ENCODE data around the gene CHCHD4.

The CHCHD4 gene

DNA sequence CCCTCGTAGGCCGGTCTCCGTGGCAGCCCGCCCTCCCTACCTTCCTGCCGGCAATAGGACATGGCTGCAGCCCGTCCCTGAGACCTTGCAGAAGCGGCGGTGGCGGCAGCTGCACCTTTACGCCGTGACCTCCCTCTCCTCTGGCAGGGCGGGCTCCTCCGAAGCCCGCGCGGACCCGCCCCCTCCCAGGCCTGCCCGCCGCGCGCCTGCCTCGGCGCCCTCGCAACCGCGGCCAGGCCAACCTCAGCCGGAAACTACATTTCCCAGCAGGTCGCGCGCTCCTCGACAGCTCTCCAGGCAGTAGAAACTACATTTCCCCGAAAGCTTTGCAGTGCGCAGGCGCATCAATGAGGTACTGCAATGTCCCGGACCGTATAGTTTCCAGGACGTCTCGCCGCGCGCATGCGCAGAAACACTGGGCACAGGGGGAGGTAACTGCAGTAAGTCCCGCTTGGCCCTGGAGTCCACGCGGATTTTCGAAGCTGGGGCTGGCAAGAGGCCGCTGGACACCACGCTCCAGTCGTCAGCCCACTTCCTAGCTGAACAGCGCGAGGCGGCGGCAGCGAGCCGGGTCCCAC lies at the start of gene CHCHD4, which contains the start of gene TMEM43:
TSS of gene CHCHD4 (minus strand) at position 256 of the 578 bp plus-strand sequence. CDS start at position 62, 194 bp downstream.
TSS of gene TMEM43 (plus strand) at position 438 of the 578 bp plus-strand sequence. CDS start 142 bp downstream, outside the sequence.
- peak; percentile 96 to 99 for DNase-seq (ENCODE audit: low read depth in 2 of 2)

DNA sequence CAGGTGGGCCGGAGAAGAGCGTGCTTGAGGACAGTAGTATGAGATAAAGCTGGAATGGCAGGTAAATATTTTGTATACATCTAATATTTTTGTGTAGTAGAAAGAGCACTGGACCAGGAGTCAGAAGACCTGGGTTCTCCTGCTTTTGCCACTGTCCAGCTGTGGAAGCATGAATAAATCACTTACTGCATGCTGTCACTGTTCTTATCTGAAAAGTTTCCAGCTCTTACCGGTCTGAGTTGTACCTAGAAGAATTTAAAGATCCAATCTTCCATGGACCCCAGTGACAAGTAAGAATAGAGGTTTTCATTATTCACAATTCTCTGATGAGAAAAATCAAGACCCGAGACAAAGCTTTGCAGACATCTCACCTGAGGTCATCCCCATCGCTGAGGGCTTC lies 47.8 kb upstream of the CHCHD4 start:
- DNase-seq (ENCODE audit: low read depth in 2 of 2), result no peak

DNA sequence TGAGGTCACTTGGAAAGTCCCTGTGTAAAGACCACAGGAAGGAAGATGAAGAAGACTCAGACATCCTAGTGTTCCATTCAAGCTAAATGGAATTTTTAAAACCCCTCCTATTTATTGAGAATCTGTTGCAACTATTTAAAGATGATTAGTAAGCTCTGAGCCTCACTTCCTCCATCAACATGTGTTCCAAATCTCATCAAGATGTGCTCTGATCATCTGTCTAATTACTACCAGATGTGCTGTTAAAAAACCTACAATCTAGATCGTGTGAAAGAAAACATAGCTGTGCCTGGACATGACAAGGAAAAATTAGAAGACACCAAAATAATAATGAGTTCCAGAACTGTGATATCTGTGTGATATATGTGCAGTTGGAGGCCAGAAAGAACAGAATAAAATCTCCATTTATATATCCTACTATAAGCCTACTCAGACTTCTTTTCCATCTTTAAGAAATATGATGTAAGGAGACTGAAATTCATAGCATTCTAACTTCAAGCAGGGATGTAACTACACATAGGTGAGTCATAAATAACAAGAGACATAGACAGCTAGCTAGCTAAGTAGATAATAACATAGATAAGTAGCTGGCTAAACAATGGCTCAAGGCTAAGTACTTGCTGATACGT lies 46.0 kb upstream of the CHCHD4 start:
- no peak for DNase-seq (ENCODE audit: low read depth in 2 of 2)

DNA sequence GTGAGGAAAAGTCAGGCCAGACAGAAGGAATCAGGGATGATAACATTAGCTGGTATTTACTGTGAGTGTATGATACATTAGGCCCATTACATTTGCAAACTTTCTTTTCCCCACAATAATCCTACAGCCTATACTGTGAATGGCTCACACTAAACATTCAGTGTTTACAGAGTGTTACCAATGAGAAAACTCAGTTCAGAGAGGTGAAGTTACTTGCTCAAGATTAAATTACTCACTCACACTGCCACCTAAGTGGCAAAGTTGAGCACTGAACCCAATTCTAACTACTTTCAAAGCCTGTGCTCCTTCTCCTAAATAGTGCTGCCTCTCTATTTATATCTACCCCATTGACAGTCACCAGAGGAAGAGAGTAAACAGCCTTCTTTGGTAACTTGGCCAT lies 45.2 kb upstream of the CHCHD4 start:
- DNase-seq (ENCODE audit: low read depth in 2 of 2), result no peak

DNA sequence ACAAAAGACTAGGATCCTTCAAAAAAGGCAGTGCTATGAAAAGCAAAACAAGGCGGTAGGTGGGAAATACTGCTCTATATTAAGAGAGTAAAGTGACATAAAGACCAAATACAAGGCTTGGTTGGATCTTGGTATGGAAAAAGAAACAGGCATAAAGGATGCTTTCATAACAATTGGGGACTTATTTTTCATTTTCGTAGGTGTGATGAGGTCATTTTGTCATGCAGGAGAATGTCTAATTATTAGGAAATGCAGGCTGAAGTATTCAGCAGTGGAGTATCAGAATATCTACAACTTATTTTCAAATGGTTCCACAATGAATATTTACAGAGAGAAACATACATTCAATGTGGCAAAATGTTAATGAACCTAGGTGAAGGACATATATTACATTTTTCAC lies 44.8 kb upstream of the CHCHD4 start:
- no peak for DNase-seq (ENCODE audit: low read depth in 2 of 2)

DNA sequence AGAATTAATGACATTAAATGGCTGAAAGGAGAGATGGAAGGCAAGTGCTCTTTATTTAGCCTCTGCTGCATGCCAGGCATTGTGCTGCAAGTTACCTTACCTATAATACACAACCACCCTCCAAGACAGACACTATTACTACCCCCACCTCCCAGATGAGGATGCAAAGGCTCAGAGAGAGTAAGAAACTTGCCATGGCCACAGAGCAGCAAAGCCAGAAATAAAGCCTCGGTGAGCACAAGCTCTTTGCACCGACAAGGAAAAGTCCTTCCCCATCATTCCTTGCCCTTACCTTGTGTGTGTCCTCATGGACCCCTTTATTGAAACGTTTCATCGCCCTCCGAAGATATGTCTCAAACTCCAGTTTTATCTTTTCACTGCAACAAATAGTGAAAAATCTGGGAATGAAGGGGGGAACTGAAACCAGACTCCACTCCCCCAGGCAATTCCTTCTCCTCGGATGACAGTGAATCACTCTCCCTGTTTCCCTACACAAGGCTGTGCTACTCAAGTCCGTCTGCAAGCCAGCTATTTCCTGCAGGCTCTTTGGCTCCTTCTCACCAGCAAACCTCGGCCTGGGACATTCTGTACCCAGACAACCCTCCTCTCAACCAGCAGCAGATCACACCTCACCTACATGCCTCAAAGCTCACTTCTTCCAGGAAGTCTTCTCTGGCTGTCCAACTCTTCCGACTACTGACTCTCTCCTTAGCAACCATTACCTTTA lies 42.4 kb upstream of the CHCHD4 start:
- no peak for DNase-seq (ENCODE audit: low read depth in 2 of 2)

DNA sequence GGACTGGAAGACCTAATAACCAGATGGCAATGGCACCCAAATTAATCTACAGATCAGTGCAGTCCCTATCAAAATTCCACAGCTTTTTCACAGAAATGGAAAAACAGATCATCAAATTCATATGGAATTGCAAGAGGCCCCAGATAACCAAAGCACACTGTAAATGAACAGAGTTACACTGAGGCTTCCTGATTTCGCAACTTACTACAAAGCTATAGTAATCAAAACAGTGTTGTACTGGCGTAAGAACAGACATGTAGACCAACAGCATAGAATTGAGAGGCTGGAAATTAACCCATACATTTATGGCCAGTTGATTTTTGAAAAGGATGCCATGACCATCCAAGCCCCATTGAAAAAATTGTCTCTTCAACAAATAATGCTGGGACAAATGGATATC lies 37.5 kb upstream of the CHCHD4 start:
- no peak for DNase-seq (ENCODE audit: low read depth in 2 of 2)

DNA sequence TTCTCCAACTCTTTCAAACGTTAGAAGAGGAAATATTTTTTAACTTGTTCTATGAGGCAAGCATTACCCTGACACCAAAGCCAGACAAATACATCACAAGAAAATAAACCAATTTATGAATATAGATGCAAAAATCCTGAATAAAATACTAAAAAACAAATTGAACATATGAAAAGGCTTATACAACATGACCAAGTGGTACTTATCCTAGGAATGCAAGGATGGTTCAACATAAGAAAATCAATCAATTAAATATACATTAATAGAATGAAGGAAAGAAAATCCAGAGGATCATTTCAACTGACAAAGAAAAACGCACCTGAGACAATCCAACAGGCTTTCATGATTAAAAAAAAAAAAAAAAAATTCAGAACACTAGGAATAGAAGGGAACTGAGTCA lies 36.6 kb upstream of the CHCHD4 start:
- no peak for DNase-seq (ENCODE audit: low read depth in 2 of 2)

DNA sequence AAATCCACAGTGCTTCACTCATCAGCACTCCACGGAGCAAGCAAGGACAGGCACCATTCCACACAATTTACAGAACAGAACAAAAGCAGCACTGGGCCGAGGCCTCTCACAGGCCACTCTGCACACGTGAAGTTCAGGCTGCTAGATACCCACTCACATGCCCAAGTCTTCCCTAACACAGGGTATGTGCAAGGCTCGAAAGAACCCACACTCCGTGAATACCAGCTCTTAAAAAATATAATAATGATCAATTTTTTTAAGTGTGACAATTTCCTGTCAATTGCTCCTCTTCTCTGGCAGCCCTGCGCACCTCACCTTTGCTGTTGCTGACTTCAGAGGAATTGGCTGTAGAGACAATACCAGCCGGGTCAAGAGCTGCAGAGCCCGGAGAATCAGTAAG lies 34.8 kb upstream of the CHCHD4 start:
- DNase-seq (ENCODE audit: low read depth in 2 of 2), result no peak

DNA sequence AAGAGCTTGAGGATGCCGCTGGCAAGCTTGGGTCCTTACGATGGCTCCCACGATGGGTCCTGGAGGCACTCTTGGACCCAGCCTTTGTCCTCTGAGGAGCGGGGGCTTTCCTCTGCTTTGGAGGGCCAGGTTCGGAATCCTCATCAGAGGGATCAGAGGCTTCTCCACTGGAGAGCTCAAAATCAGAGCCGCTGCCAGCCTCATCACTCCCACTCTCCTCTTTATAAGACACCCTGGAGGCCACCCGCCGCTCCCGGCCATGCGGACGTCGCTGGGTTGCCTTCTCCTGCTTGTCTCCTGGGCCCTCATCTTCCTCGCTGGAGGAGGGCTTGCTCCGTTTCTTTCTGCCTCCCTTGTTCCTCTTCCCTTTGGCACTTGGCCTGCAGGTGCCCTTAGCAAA lies 33.7 kb upstream of the CHCHD4 start:
- no peak for DNase-seq (ENCODE audit: low read depth in 2 of 2)

DNA sequence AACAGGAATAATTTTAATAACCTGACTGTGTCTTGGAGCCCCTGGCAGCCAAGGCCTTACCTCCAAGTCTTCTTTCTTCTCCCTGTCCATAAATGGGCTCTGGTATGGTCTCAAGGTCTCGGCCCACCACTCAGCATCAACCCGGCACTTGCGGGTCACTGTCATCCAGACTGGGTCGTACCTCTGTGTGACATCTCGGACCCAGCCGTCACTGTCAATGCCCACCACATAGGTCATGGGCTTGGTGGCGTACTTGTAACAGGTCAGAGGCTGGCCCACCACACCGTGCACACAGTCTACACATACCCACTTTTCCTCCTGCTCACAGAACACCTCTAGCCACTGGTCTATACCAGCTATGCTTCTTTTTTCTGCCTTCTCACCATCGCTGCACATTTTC lies 33.3 kb upstream of the CHCHD4 start:
- no peak for DNase-seq (ENCODE audit: low read depth in 2 of 2)

DNA sequence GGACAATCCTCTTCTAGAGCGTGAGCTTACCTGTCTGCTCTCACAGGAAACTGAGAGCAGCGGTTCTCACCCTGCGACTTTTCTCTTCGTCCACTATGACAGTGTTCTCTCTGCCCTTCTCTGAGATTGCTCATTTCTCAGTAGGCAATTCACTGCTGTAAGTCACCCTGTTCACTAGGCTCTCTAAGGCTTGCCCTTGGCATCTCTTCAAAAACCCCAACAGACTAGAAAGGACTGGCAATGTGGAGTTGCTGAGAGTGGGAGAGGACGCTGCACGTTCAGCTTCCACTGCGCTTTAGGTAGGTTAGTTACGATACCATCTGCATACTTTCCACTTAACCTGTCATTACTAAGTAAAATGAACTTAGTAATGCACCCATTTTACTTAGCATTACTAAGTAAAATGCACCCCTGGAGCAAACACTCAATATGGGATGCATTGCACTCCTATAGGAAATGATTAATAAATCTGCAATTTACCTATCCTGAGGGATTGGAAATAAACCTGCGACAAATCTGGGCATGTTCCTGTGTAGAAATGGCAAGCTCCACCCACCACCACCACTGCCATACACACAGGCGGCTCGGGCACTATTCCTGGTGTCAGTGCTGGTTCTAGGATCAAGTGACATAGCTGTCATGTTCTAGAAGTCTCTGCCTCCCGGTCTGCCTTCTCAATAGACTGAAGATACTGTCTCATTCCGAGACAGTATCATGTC lies 32.3 kb upstream of the CHCHD4 start:
- no peak for DNase-seq (ENCODE audit: low read depth in 2 of 2)

DNA sequence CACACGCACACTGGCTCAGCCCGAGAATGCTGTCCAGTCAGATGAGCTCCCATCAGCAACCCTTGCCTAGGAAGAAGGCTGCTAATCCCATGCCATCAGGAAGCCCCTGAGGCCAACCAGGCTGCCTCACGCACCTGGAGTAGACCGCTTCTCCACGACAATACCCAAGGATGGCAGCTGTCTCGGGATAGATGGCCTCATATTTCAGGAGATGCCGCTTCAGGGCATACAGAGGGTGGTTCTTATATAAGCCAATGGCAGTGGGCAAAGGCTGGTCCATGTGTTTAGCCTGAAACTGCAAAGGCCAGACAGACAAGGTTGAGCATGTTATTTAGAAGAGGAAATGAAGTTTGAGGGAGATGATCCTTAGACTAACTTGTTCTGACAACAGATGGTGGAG lies 31.5 kb upstream of the CHCHD4 start:
- DNase-seq (ENCODE audit: low read depth in 2 of 2), result no peak

DNA sequence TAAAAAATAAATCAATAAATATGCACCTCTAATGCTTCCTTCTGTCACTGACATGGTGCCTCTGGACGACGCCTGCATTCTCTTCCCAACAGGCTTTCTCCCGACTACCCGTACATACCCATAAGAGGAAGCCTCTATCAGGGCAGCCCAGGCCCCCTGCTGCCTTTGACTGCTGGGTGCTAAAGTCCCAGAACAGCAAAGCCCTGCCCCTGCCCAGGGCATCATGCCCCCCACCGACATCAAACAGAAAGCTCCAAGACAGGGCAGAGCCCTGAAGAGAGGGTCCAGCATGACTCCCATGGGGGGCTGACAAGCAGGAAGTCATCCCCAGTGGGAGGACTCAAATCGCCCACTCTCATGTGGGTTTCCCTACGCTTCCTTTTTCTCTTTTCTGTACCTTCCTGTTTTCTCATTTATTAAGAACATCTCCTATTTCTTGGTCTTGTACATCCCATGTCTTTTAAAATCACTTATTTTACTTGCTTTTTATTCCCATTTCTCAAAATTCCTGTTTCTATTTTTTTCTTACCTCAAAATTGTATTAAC lies 30.3 kb upstream of the CHCHD4 start:
- DNase-seq (ENCODE audit: low read depth in 2 of 2), result no peak

DNA sequence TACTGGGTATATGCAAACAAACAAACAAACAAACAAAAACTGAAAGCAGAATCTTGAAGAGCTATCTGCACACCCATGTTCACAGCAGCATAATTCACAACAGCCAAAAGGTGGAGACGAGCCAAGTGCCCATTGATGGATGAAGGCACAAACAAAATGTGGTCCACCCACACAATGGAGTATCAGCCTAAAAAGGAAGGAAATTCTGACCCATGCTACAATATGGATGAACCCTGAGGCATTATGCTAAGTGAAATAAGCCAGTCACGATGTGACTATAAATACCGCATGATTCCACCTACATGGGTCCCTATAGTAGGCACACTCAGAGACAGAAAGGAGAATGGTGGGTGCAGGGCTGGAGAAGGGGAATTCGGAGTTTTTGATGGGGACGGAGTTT lies 29.6 kb upstream of the CHCHD4 start:
- no peak for DNase-seq (ENCODE audit: low read depth in 2 of 2)

DNA sequence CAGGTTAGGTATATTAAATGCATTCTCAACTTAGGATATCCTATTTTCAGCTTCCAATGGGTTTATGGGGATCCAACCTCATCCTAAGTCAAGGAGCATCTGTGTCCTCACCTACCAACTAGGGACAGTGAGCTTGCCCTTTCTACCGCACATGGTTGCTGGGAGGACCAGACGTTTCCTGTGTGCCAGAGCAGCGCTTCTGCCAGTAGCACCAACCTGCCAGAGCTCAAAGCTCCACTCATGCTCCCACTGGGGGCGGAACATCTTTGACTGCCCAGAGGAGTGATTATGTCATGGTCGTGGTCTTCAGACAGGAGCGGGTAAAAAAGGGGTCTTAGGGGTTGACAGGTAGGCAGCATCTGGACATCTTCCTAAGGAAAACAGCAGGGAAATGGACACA lies 29.0 kb upstream of the CHCHD4 start:
- no peak for DNase-seq (ENCODE audit: low read depth in 2 of 2)

DNA sequence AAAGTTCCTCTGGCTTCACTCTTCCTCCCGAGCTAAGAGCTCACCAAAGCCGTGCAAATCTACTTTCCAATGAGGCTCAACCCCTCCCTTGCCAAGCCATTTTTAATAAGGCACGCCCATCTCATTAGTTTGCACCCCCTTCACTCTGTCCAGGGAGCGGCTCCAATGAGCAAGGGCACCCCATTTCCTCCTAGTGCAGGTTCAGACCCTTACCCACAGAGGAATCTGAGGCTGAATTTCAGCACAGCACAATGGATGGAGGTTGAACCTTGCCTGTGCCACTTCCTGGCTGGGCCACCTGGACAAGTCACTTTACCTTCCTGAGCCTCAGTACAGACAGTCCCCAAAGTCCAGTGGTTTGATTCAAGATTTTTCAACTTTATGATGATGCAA lies 28.3 kb upstream of the CHCHD4 start:
- no peak for DNase-seq (ENCODE audit: low read depth in 2 of 2)

DNA sequence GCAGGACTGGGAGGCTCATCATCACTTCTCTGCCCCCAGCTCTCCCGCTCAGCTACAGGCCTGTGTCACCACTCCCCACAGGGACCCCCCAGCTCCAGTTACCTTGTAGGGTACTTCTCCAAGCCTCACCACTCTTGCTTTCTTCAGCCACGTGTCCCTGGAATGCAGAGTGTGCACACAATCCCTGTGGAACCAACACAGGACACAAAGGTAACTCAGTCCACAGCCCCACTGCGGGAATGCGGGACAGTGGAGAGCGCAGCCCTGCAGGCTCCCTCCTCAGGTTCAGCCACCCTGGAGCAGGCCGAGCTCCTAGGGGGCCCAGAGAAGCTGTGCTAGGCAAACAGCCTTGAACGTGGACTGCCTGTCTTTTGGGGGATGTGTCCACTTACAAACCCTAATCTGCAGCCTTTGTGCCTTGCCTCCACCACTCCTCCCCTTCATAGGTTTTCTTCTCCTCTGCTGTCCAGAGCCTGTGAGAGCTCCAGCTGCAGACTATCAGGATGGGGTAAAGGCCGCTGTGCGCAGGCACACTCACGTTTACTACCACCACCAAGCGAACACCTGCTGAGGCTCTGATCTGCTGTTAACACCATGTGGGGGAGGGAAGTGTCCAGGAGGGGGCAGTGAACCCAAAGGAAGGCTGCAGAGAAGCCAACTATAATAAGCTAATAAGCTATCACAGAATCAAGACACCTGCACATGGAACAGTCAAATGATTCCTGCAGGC lies 27.7 kb upstream of the CHCHD4 start:
- no peak for DNase-seq (ENCODE audit: low read depth in 2 of 2)

DNA sequence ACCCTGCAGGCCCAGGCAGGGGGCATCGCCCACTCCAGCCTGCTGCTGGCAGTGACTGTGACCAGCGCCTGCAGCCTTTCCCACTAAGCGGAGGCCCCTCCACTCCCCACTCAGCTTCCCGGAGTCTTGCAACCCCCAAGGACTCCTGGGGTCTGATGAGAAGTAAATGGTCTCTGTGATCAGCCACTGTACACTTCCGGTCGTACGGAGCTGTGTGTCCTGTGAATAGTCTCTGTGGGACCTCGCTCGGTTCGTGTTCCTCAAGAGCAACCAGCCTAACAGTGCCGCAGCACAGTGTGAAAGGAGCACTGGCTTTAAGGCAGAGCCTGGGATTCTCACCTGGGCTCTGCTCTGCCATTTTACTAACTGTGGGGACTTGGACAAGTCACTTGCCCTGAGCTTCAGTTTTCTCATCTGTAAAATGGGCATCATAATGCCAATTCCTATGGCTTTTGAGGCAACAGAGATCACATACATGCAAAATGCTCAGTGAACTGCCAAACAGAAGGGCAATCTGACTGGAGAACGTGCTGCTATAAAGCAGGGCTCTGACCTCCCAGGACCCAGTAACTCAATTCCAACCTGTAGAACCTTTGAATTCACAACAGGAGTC lies 26.9 kb upstream of the CHCHD4 start:
- DNase-seq (ENCODE audit: low read depth in 2 of 2), result no peak

DNA sequence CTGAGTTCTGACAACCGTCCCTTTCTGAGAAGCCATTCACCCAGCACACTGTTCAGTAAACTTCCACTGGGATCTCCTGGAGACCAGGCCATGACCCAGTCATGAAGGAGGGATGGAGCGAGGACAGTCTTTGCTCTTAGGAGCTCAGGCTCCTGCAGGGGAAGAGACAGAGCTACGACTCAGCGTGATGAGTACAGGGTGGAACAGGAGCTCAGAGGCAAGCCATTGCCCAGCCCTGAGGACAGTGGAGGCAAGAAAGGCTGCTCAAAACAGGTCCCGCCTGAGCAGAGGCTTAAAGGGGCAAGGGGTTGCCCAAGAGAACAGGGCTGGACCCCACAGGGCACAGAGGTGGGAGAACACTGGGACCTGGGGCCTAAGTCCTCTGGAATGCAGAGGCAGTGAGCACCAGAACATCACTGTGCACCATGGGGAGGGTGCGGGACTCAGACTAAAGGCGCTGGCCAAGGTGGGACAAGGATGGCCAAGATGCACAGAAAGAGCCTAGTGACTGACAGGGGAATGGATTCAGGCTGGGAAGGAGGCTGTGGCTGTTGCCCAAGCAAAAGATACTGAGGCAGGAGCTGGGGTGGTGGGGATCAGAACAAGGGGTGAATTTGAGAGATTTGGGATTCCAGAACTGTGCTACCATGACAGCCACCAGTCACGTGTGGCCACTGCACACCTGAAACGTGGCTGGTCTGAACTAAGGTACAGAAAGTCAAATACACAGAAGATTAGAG lies 26.0 kb upstream of the CHCHD4 start:
- no peak for DNase-seq (ENCODE audit: low read depth in 2 of 2)

All from activated CD8-positive, alpha-beta memory T cell treated with anti-CD3 and anti-CD28 coated beads for 4 hours (primary cell).